ENCODE results near the gene HSPG2.
"Not testable (repeated sequence)": the region's sequence is repeated elsewhere in the genome, so short reads cannot be mapped to it uniquely, and the experiment has no call there.

HSPG2 gene

GRCh38 chr1:21912038-21912758, 24.9 kb downstream of the HSPG2 start:
- DNase-seq (ENCODE audit: low read depth), result no peak

GRCh38 chr1:21911205-21912001, 25.7 kb downstream of the HSPG2 start:
- no peak for DNase-seq (ENCODE audit: low read depth)

- DNase-seq (ENCODE audit: low read depth), result no peak
Observed at GRCh38 chr1:21910558-21911204, 26.4 kb downstream of the HSPG2 start.

- no peak for DNase-seq (ENCODE audit: low read depth)
Observed at GRCh38 chr1:21909787-21910503, 27.2 kb downstream of the HSPG2 start.

GRCh38 chr1:21909286-21909759, 27.8 kb downstream of the HSPG2 start:
- DNase-seq (ENCODE audit: low read depth), result no peak

GRCh38 chr1:21907737-21908534, 29.2 kb downstream of the HSPG2 start:
- DNase-seq (ENCODE audit: low read depth), result not testable (repeated sequence)

- DNase-seq (ENCODE audit: low read depth), result no peak
Observed at GRCh38 chr1:21907079-21907418, 30.1 kb downstream of the HSPG2 start.

GRCh38 chr1:21906173-21907078, 30.7 kb downstream of the HSPG2 start:
- DNase-seq (ENCODE audit: low read depth), result peak; percentile 36

- DNase-seq (ENCODE audit: low read depth), result no peak
Observed at GRCh38 chr1:21904704-21905520, 32.2 kb downstream of the HSPG2 start.

- DNase-seq (ENCODE audit: low read depth), result no peak
Observed at GRCh38 chr1:21904454-21904703, 32.7 kb downstream of the HSPG2 start.

- DNase-seq (ENCODE audit: low read depth), result no peak
Observed at GRCh38 chr1:21903638-21904453, 33.3 kb downstream of the HSPG2 start.

- DNase-seq (ENCODE audit: low read depth), result no peak
Observed at GRCh38 chr1:21902026-21903012, 34.8 kb downstream of the HSPG2 start.

- no peak for DNase-seq (ENCODE audit: low read depth)
Observed at GRCh38 chr1:21901473-21901847, 35.6 kb downstream of the HSPG2 start.

- no peak for DNase-seq (ENCODE audit: low read depth)
Observed at GRCh38 chr1:21900766-21901472, 36.2 kb downstream of the HSPG2 start.

GRCh38 chr1:21899987-21900386, 37.1 kb downstream of the HSPG2 start:
- DNase-seq (ENCODE audit: low read depth), result no peak

GRCh38 chr1:21899267-21899810, 37.8 kb downstream of the HSPG2 start:
- DNase-seq (ENCODE audit: low read depth), result no peak

Data from fibroblast of the conjunctiva (primary cell).